Parathyroid adenoma (tissue), 2 donors: ENCODE data around the gene NR1I2.

Source experiments
- H2AFZ ChIP-seq: fragments of 300-600 bp; sonication (generic); one replicate; pipeline ENCODE4 v1.7.0; 2017; ENCODE audit warnings: antibody characterized with exemption, mild to moderate bottlenecking
- H3K27ac ChIP-seq: fragments of 300-600 bp; sonication (generic); one replicate; pipeline ENCODE4 v1.7.0; 2017
- H3K27me3 ChIP-seq: fragments of 300-600 bp; sonication (generic); one replicate; pipeline ENCODE4 v1.7.0; 2017; ENCODE audit warnings: low read length; ENCODE audit not compliant: control insufficient read depth, insufficient read depth
- H3K36me3 ChIP-seq: fragments of 300-600 bp; sonication (generic); one replicate; pipeline ENCODE4 v1.7.0; 2017; ENCODE audit warnings: low read length; ENCODE audit not compliant: control insufficient read depth, insufficient read depth
- H3K4me1 ChIP-seq: fragments of 300-600 bp; sonication (generic); one replicate; pipeline ENCODE4 v1.7.0; 2017; ENCODE audit warnings: control low read depth
- H3K4me2 ChIP-seq: fragments of 300-600 bp; sonication (generic); one replicate; pipeline ENCODE4 v1.7.0; 2017; ENCODE audit warnings: low read length
- H3K4me3 ChIP-seq: fragments of 300-600 bp; sonication (generic); one replicate; pipeline ENCODE4 v1.7.0; 2017; ENCODE audit warnings: low read depth, low read length
- H3K79me2 ChIP-seq: fragments of 300-600 bp; sonication (generic); one replicate; pipeline ENCODE4 v1.7.0; 2017; ENCODE audit warnings: control low read depth
- H3K9ac ChIP-seq: fragments of 300-600 bp; sonication (generic); one replicate; pipeline ENCODE4 v1.7.0; 2017; ENCODE audit warnings: mild to moderate bottlenecking
- H3K9me3 ChIP-seq: fragments of 300-600 bp; sonication (generic); one replicate; pipeline ENCODE4 v1.7.0; 2017; ENCODE audit warnings: low read length; ENCODE audit not compliant: control insufficient read depth
- TF ChIP-seq, protein P1 (sequence below): fragments of 300-600 bp; sonication (generic); IDR thresholded peaks from one replicate; pipeline ENCODE4 v1.7.0; 2017; ENCODE audit warnings: antibody characterized with exemption, mild to moderate bottlenecking
- donor health status: primary hyperparathyroidism.

Gene NR1I2

GRCh38 chr3:119864476-119864875 is 82.6 kb downstream of the NR1I2 start:
- Histone ChIP-seq H3K4me2 (no peak overlapping the region), H3K4me3 (no peak overlapping the region), H3K36me3 (no peaks in the 10 kb centered on the region), H3K4me1 (no peaks in the 10 kb centered on the region), H3K9me3 (no peaks in the 10 kb centered on the region), H3K27me3 (no peaks in the 10 kb centered on the region), H3K27ac (no peak overlapping the region), H3K9ac (no peak overlapping the region), H2AFZ (no peak overlapping the region), H3K79me2 (peaks cover 2% of the 10 kb centered on the region)
- TF ChIP-seq, protein P1, sequence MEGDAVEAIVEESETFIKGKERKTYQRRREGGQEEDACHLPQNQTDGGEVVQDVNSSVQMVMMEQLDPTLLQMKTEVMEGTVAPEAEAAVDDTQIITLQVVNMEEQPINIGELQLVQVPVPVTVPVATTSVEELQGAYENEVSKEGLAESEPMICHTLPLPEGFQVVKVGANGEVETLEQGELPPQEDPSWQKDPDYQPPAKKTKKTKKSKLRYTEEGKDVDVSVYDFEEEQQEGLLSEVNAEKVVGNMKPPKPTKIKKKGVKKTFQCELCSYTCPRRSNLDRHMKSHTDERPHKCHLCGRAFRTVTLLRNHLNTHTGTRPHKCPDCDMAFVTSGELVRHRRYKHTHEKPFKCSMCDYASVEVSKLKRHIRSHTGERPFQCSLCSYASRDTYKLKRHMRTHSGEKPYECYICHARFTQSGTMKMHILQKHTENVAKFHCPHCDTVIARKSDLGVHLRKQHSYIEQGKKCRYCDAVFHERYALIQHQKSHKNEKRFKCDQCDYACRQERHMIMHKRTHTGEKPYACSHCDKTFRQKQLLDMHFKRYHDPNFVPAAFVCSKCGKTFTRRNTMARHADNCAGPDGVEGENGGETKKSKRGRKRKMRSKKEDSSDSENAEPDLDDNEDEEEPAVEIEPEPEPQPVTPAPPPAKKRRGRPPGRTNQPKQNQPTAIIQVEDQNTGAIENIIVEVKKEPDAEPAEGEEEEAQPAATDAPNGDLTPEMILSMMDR: no peak
